Measurements from ENCODE around the gene POP4.

GRCh38 chr19:29596885-29597525 is 9.1 kb upstream of the POP4 start:
- TF ChIP-seq CTCF (IDR thresholded peaks at IDR 0.05) (peak in 2 of 12 donors; percentile 9 to 13), POLR2A (IDR thresholded peaks at IDR 0.05) (no peak)
